SK-MEL-5 (cell line): ENCODE results near the gene TGM3. TPM values are rescaled to one million over a fixed set of nuclear protein-coding genes. Genes with fewer than 3 reads are reported as not detected.

Experiments
- DNase-seq: peaks from one replicate; pipeline ENCODE4 v3.0.0-alpha.2; 2016; ENCODE audit warnings: low read depth, low spot score
- in situ Hi-C: cut with HindIII; loops from 2 replicates; pipeline ENCODE4 v1.10.0; 2016; ENCODE audit warnings: low sequenced_read_pairs, high pct_unique_total_duplicates, low pct_unique_long_range_greater_than_20kb
- total RNA-seq: library from RNA; depleted of rRNA; stranded (reverse); fragments of >200 nt; shearing (Covaris generic); gene quantifications from 2 replicates; pipeline ENCODE4 v1.2.3, GENCODE V29; 2014

Gene TGM3
- total RNA-seq, 1 experiment from 2014 or later = not detected

- no peak for DNase-seq
- in situ Hi-C loops = no loop called here
Measured at GRCh38 chr20:2323051-2323450, 27.2 kb downstream of the TGM3 start.

GRCh38 chr20:2326046-2326445, 30.2 kb downstream of the TGM3 start:
- no peak for DNase-seq
- in situ Hi-C loops = no loop called here

- DNase-seq = no peak
- in situ Hi-C loops = no loop called here
Measured at GRCh38 chr20:2327620-2328555, 32.1 kb downstream of the TGM3 start.

- in situ Hi-C loops = no loop called here
- no peak for DNase-seq
Measured at GRCh38 chr20:2329286-2329685, 33.5 kb downstream of the TGM3 start.

GRCh38 chr20:2330090-2330695, 34.4 kb downstream of the TGM3 start:
- DNase-seq = no peak
- in situ Hi-C loops = no loop called here

- no peak for DNase-seq
- in situ Hi-C loops = no loop called here
Measured at GRCh38 chr20:2331106-2331505, 35.3 kb downstream of the TGM3 start.

GRCh38 chr20:2331901-2332565, 36.2 kb downstream of the TGM3 start:
- no peak for DNase-seq
- in situ Hi-C loops = no loop called here

GRCh38 chr20:2332711-2333110, 36.9 kb downstream of the TGM3 start:
- no peak for DNase-seq
- in situ Hi-C loops = no loop called here

- DNase-seq = no peak
- in situ Hi-C loops = no loop called here
Measured at GRCh38 chr20:2333821-2334220, 38.0 kb downstream of the TGM3 start.

GRCh38 chr20:2335096-2335870, 39.5 kb downstream of the TGM3 start:
- in situ Hi-C loops = no loop called here
- no peak for DNase-seq

- DNase-seq = no peak
- in situ Hi-C loops = no loop called here
Measured at GRCh38 chr20:2336471-2336870, 40.7 kb downstream of the TGM3 start.

- in situ Hi-C loops = no loop called here
Measured at GRCh38 chr20:2337142-2337541, 41.3 kb downstream of the TGM3 start.

GRCh38 chr20:2338411-2339066, 42.7 kb downstream of the TGM3 start:
- in situ Hi-C loops = no loop called here
- DNase-seq = no peak

More at GRCh38 chr20:2337142-2337541, 41.3 kb downstream of the TGM3 start:
- no peak for DNase-seq

GRCh38 chr20:2340136-2340535, 44.3 kb downstream of the TGM3 start:
- in situ Hi-C loops = no loop called here

GRCh38 chr20:2340823-2341222, 45.0 kb downstream of the TGM3 start:
- DNase-seq = no peak
- in situ Hi-C loops = no loop called here

More at GRCh38 chr20:2340136-2340535, 44.3 kb downstream of the TGM3 start:
- DNase-seq = no peak

- no peak for DNase-seq
- in situ Hi-C loops = no loop called here
Measured at GRCh38 chr20:2341336-2341735, 45.5 kb downstream of the TGM3 start.

- peak; percentile 58 for DNase-seq
- in situ Hi-C loops = no loop called here
Measured at GRCh38 chr20:2342243-2342642, 46.4 kb downstream of the TGM3 start.
